K562 (cell line): ENCODE data around the gene U2SURP. TPM values are rescaled to one million over a fixed set of nuclear protein-coding genes. Genes with fewer than 3 reads are reported as not detected.

Experiments used
- KDM1A ChIP-seq, 2 experiments: fragments of 450-650 bp; IDR thresholded peaks; 2 replicates each; pipeline ENCODE4 v1.6.1; 2016; ENCODE audit warnings: mild to moderate bottlenecking in 2 of 2
- MAFK ChIP-seq: IDR thresholded peaks from 2 replicates; pipeline ENCODE4 v1.6.1; 2011; ENCODE audit warnings: low read length, improper control_type of control experiment
- MGA ChIP-seq: fragments of 450-650 bp; IDR thresholded peaks from 2 replicates; pipeline ENCODE4 v1.6.1; 2016; ENCODE audit warnings: mild to moderate bottlenecking, moderate library complexity
- NR2C2 ChIP-seq, 2 experiments: fragments of 200-800 bp in 1 of 2; sonication (Bioruptor generic) in 1 of 2; sonication (generic) in 1 of 2; formaldehyde crosslinking in 1 of 2; IDR thresholded peaks; 2 replicates each; pipeline versions ENCODE4 v1.6.1 to v1.8.0; 2016 to 2022; ENCODE audit warnings: mild to moderate bottlenecking in 1 of 2, missing compliant biosample characterization in 1 of 2, missing genetic modification characterization in 1 of 2, missing genetic modification reagents in 1 of 2
- RBM22 ChIP-seq: fragments of 200-400 bp; formaldehyde crosslinking; IDR thresholded peaks from 2 replicates; pipeline ENCODE4 v1.6.1; 2018; ENCODE audit warnings: low read length, low read depth; ENCODE audit not compliant: poor library complexity, severe bottlenecking
- ZKSCAN8 ChIP-seq: fragments of 200-800 bp; sonication (Bioruptor generic); IDR thresholded peaks from 2 replicates; pipeline ENCODE4 v1.6.1; 2016; ENCODE audit warnings: missing genetic modification characterization, missing compliant biosample characterization
- ZNF121 ChIP-seq: sonication (generic); formaldehyde crosslinking; conservative IDR thresholded peaks from 2 replicates; pipeline ENCODE4 v1.8.0; 2022; ENCODE audit warnings: missing genetic modification reagents
- ZNF76 ChIP-seq: fragments of 250-450 bp; sonication (Bioruptor Pico); IDR thresholded peaks from 2 replicates; pipeline ENCODE4 v1.4.0; 2020; ENCODE audit warnings: mild to moderate bottlenecking, moderate library complexity, borderline replicate concordance
- ZZZ3 ChIP-seq: fragments of 450-650 bp; IDR thresholded peaks from 2 replicates; pipeline ENCODE4 v1.6.1; 2016; ENCODE audit warnings: antibody characterized with exemption, mild to moderate bottlenecking, moderate library complexity
- polyA plus RNA-seq, 8 experiments: library from polyadenylated mRNA; depleted of rRNA in 4 of 8; stranded (reverse) in 5 of 8; unstranded in 3 of 8; fragments of >200 nt; fragmentation: Nextera tagmentation in 2 of 8; fragmentation: Illumina TruSeq in 1 of 8; extraction: Ambion mirVana in 2 of 8; extraction: Trizol in 1 of 8; gene quantifications; 2 replicates each; pipeline versions ENCODE4 v1.2.1 to v1.2.3, GENCODE V29; 2011 to 2014; ENCODE audit warnings: inconsistent platforms in 1 of 8, missing spikeins in 1 of 8
- total RNA-seq, 7 experiments: library from RNA; depleted of rRNA in 6 of 7; stranded (reverse); fragments of >200 nt in 6 of 7; fragmentation: Illumina TruSeq in 2 of 7; extraction: Trizol in 2 of 7; gene quantifications; 2 replicates each; pipeline versions ENCODE4 v1.2.1 to v1.2.3, GENCODE V29; 2011 to 2021; ENCODE audit warnings: low replicate concordance in 1 of 7

U2SURP gene
- total and polyA plus RNA-seq, 9 of the 15 experiments (the other 6 are each of a cell fraction or from before 2014, with no cell fraction given), result 128 to 322 (median 191) TPM

- no peak for TF ChIP-seq MGA
- TF ChIP-seq KDM1A (IDR thresholded peaks at IDR 0.05), result peak; percentile 13 to 43; a peak in 2 of 4 replicates
- no peak for TF ChIP-seq RBM22
- TF ChIP-seq NR2C2 (CRISPR knock-in tag; IDR thresholded peaks at IDR 0.05), result no peak
- TF ChIP-seq NR2C2 (tag; IDR thresholded peaks at IDR 0.05), result no peak
- no peak for TF ChIP-seq ZKSCAN8 (CRISPR knock-in tag)
- no peak for TF ChIP-seq ZZZ3
- TF ChIP-seq ZNF121 (CRISPR knock-in tag), result peak; percentile 86
- no peak for TF ChIP-seq ZNF76 (CRISPR knock-in tag)
- TF ChIP-seq MAFK, result no peak
- TF ChIP-seq, all 486 proteins: peak for 4
Observed at GRCh38 chr3:143089965-143090364, 88.6 kb downstream of the U2SURP start (continued).
